HG03457 (cell line): ENCODE measurements around the gene SLC29A4.
"Not testable (repeated sequence)": the region's sequence is repeated elsewhere in the genome, so short reads cannot be mapped to it uniquely, and the experiment has no call there.

ENCODE experiments used
- ATAC-seq: cut with Tn5 transposase; IDR thresholded peaks from one replicate; pipeline ENCODE4 v1.9.1; 2021; ENCODE audit warnings: moderate number of reproducible peaks; ENCODE audit not compliant: unreplicated experiment

Gene SLC29A4

DNA sequence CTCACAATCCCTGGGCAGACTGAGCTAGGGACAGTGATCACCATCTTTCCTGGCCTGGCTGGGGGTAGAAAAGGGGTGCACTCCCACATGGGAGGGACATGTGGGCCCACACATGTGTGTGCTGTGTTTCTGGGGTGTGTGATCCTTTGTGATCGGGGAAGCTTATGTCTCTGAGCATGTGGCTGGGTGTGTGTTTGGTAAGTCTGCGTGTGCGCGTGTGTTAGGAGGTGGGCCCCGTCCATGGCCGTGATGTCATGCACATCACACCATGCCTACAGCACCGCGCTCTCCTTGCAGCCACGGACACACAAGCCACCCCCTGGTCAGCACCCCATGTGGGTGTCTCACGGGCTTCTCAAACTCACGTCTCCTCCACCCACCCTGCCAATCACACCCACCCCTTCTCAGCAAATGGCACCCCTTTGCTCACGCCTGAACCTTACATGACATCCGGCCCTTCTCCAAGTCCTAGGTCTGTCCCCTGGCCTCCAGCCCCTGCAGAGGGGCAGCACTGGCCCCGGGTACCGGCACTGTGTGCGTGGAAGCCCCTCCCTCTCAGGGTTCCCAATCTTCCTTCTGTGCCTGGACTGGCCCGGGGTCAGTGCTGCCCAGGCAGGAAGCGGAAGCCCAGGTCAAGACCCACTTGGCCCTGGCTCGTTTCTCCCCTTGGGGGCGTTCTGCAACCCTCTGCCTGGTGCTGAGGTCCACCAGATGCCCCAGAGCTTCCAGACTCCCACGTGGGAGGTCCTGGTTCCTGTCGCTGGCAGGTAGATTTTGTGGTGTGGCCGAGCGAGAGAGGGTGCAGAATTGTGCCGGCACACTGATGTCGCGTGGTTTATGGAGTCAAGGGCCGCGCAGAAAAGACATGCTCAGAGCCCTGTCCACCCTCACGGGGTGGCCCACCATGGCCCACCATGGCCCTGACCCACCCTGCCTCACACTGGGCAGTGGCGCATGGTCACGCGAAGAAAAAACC is 12.6 kb downstream of the SLC29A4 start:
- no peak for ATAC-seq

DNA sequence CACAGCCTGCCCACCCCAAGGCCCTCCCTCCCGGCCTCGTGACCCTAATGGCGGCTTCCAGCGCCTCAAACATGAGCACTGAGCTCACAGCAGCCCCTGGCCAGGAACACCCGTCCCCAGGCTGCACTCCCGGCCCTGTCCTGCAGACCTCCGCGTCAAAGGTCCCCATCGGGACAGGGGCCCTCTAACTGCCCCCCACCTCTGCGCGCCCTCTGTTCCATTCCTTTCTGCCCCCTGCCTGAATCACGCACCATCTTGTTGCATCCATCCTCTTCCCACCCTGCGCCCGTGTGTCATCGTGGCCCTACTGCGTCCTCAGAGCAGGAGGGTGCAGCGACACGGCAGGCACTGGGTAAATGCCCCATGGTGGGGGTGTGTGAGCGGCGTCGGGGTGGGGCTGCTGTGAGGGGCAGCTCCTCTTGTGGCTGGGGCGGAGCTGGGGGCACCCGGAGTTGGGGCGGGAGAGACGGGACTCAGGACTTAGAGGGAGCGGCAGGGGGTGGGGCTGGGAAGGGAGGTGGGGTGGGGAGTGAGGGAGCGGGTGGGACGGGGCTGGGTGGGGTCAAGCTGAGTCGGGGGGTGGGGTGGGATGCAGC is 13.4 kb downstream of the SLC29A4 start:
- ATAC-seq, result no peak

DNA sequence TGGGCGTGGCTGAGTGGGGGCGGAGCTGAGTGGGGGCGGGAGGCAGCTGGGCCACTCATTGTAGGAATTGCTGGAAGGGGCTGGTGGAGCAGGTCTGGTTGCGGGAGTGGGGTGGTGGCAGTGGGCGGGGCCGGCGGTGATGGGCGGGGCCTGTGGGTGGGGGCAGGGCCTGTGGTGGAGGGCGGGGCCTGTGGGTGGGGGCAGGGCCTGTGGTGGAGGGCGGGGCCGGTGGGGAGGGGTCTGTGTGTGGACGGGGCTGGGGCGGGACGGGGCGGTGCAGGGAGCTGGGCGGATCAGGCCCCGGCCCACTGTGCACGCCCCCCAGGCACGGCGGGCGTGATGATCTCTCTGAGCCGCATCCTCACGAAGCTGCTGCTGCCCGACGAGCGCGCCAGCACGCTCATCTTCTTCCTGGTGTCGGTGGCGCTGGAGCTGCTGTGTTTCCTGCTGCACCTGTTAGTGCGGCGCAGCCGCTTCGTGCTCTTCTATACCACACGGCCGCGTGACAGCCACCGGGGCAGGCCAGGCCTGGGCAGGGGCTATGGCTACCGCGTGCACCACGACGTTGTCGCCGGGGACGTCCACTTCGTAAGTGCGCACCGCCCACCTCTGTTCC is 14.0 kb downstream of the SLC29A4 start:
- no peak for ATAC-seq

DNA sequence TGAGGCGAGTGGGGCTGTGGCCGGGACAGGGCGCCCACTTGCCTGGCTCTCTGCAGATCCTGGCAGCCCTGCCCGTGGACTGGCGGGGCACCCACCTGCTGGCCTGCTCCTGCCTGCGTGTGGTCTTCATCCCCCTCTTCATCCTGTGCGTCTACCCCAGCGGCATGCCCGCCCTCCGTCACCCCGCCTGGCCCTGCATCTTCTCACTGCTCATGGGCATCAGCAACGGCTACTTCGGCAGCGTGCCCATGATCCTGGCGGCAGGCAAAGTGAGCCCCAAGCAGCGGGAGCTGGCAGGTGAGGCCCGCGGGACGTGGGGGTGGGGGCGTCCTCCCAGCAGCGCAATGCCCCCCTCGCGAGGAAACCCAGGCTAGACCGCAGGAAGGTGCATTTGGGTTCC is 17.6 kb downstream of the SLC29A4 start:
- no peak for ATAC-seq

DNA sequence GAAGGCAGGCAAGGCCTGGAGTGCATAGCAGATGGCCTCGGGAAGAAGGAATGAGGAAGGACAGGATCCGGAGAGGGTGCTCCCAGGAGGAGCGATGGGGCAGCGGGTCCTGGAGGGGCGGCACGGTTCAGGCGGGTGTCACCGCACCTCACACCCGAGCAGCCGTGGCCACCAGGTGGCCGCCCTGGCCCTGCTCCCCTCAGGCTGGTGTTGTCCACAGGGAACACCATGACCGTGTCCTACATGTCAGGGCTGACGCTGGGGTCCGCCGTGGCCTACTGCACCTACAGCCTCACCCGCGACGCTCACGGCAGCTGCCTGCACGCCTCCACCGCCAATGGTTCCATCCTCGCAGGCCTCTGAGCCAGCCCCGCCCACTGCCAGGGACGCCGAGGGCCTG is 19.8 kb downstream of the SLC29A4 start:
- ATAC-seq, result no peak

DNA sequence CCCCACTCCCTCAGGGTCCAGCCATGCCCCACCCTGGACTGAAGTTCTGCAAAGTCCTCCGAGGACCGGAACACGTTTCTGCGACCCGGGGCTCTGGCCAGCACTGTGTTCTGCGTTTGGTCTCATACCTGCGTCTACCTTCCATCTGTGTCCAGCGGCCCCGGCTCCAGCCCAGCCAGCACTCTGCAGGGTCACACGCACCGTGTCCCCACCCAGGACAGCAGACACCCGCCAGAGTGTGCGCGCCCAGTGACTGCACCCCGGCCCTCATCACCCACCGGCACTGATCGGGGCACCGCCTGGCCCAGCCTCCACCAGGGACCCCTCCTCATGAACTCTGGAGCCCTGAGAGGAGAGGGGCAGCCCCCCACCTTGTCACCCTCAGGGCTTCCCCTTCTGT is 20.3 kb downstream of the SLC29A4 start:
- no peak for ATAC-seq

DNA sequence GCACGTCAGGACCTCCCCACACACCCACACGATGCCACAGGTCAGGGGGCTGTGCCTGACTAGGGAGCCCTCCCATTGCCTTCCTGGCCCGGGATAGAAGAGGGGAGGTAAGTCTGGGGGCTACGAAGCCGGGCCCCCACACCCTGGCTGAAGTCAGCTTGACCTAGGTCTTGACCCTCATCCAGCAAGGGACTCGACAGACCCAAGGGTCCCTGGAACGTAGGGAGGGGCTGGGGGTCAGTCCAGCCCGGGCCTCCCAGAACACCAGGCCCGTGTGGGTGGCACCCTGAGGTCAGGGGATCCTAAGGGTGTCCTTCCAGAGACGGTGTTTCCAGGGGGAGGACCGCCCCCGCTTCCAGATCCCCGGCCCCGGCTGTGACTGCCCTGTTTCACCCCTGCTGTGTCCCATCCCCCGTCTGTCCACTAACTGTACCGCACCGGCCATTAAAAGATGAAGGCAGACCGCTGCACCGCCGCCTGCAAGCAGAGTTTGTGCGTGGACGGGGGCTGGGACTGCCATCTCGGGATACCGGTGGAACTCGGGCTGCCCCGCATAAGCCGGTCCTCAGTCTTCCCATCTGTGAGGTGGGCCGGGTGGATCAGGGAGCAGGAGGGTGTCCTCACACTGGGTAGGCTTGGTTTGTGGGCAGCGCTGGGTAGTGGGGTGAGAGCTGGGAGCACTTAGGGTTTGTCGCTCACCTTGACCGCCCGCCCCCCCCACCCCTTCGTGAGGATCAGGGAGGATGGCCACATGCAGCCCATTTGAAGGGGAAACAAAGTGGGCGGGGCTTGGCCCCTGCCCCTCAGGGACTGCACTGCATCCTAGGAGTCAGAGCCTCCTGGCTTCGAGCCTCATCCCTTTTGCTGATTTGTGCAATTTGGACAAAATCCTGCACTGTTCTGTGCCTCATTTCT is 21.1 kb downstream of the SLC29A4 start:
- ATAC-seq, result no peak

DNA sequence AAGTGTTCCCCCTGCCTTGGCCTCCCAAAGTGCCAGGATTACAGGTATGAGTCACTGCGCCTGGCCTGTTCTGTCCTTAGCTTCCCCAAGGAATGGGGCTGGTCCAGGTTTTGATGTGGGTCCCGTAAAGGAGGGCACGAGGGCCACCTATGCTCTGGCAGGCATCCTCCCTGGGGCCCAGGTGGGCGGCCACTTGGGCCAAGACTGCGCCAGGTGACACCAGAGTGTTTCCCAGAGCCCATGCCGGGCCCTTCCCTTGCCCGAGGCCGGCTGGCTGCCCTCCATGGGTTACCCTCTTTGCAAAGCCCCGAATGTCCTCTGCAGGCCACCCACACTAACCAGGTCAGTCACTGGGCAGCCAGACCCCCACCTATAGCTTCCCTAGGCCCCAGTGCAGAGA is 22.3 kb downstream of the SLC29A4 start:
- ATAC-seq, result not testable (repeated sequence)

DNA sequence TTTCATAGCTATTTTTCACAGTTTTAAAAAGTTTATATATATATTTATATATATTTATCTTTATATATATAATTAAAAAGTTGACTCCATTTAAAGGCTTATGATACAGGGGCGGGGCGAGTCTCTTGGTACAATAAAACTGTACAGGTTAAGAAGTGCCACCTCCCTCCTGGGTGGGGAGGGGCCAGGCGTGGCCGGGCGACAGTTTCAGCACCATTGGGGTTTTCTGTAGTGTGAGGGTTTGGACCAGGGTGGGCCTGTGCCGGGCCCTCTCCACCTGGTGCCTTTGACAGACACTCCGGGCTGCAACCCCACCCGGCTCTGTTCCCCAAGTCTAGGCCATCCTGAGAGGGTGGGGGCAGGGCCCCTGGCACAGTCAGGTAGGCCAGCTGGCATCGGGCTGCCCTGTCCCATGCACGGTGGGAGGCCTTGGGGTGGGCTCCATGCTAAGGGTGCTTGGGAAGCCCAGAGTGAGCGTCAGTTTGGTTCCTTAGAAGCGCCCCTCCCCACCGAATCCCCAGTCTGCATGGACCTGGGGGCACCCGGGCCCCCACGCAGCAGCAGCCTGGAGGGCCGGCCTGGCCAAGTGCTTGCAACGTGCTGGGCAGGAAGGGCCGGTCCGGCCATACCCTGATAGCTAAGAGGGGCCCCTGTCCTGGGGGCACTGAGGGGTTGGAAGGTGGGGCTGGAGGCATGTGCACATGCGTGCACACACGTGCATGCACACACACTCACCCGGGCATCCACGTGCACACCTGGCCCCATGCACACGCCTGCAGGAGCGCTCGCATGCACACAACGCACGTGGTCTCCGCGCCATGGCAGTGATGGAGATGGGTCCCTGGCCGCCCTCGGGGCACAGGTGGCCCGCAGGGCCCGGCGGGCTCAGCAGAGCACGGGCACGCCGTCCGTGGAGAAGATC is 24.7 kb downstream of the SLC29A4 start:
- ATAC-seq, result not testable (repeated sequence)

DNA sequence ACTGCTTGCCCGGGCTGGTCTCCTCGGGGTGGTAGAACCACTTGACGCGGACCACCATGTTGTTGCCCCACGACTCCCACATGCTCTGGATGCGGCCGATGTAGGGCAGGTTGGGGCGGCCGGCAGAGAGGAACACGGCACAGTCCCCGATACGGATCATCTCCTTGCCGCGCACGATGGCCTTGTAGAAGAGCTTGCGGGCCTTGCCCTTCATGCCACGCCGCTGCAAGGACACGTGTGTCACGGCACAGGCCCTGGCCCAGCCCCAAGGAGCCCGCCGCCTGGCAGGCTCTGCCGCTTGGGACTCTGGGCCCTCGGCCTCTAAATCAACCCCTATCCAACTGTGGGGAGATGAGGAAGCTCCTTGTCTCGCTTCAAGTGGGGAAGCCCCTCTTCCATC is 26.4 kb downstream of the SLC29A4 start:
- no peak for ATAC-seq

DNA sequence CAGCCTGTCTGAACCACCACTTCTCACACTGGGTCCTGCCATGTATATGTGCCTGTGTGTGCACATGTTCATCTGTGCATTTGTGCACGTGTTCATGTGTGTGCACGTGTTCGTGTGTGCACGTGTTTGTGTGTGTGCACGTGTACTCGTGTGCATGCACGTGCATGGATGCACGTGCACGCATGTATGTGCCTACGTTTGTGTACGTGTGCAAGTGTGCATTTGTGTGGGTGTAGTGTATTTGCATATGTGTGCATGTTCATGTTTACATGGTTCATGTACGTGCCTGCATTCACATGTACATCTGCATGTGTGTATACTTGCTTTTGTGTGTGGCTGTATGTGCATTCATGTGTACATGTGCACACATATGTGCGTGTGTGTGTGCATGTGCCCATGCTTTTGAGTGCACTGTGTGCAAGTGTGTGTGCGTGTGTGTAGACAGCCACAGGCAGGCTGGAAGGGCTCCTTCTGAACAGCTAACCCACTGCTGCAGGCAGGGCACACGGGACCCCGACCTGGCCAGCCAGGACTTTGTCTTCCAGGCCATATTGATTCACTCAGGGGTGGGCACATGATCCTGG is 28.2 kb downstream of the SLC29A4 start:
- no peak for ATAC-seq

DNA sequence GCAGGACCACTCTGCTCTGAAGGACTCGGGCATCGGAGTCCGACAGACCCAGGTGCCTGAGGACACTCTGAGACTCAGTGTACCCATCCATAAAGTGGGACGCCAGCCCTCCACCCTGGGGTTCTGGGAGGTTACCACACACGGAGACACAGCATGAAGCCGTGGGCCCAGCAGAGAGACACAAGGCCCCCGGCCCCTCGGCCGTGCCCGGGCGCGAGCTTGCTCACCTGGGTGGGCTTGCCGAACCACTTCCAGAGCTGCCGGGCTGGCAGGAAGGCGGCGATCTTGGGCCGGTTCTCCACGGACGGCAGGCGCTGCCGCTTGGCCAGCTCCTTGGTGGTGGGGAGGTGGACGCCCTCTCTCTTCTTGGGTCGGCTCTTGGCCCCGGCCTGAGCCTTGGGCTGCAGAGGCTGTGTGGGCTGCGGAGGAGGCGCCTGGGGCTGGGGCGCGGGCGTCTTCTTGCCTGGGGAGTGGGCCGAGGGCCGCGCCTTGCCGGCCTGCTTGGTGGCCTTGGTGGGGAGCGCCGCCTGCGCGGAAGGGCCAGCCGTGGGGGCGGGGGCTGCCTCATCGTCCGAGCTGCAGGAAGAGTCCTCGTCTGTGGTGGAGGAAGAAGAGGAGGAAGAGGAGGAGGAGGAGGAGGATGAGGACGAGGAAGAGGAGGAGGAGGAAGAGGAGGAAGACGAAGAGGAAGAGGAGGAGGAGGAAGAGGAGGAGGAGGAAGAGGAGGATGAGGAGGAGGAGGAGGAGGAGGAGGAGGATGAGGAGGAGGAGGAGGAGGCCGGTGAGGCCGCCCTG is 29.7 kb downstream of the SLC29A4 start:
- ATAC-seq, result not testable (repeated sequence)

DNA sequence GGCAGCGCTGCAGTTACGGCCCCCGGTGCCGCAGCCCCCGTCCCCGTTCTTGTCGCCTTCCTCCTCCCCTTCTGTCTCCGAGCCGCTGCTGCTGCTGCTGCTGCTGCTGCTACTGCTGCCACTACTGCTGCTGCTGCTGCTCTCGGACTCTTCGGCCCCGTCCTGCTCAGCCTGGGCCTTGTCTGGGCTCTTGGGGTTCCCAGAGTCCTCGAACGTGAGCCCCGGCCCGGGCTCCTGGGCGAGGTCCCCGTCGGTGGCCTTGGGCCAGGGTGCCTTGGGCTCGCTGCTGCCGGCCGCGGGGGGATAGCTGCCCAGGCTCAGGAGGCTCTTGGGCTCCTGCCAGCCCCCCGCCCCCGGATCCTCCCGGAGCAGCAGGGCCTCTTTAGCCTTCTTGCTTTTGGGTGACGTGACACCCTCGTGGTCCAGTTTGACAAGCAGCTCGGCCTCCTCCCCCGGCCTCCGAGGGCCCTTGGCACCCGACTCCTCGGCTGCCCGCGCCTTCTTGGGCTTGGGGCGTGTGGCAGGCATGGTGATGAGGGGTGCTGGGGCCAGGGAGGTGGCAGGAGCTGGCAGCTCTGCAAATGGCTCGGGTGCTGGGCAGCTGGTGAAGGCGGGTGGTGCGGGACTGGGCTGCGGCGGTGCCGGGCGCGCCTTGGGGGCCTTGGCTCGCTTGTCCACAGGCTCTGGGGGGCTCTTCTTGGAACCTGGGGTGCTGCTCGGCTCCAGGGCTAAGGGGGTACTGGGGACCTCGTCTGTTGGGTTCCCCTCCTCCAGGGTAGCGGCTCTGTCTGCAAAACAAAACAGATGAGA is 30.5 kb downstream of the SLC29A4 start:
- not testable (repeated sequence) for ATAC-seq

DNA sequence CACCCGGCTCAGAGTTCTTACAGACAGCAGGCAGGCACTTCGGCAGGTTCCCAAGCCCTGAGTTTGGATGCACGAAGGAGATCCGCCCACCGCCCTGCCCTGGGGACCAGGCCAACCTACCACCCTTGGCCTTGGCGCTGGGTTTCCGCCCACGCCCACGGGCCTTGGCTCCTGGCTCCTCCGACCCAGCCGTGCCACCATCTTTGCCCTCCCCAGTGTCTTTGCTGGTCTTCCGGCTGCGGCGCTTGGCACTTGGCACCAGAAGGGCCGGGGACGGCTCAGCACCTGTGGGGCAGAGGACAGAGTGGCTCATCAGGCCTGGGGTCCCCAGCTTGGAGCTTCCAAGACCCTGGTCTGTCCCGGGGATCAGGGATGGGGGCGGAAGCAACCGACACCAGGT is 32.1 kb downstream of the SLC29A4 start:
- no peak for ATAC-seq

DNA sequence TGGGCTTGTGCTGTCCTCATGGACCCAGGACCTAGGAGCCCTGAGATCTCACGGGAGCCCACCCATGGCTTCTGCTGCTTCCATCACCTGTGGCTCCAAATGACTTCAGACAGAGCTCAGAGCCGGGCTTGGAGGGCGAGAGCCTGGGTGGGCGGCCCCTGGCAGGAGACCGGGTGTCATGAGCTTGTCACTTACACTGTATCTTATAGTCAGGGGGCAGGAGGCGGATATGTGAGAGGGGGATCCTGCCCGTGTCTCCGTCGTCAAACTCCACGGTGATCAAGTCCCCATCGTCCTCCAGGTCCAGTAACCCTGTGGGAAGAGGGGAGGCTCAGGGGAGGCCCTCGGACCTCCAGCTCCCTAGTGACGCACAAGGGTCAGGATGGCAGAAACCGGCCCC is 33.0 kb downstream of the SLC29A4 start:
- no peak for ATAC-seq

DNA sequence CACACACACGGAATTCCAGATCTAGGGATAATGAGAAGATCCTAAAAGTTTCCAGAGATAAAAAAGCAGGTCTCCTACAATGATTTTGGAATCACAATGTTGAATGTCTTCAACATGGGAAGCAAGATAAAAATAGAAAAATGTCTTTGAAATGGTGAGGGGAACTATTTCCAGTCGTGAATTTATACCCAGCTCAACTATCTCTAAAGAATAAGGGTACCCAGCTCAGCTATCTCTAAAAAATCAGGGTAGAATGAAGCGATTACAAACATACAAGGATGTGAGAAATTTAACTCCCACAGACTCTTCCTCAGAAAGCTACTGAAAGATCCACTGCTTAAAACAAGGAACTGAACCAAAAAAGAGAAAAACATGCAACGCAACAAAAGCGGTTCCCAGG is 35.9 kb downstream of the SLC29A4 start:
- ATAC-seq, result not testable (repeated sequence)

DNA sequence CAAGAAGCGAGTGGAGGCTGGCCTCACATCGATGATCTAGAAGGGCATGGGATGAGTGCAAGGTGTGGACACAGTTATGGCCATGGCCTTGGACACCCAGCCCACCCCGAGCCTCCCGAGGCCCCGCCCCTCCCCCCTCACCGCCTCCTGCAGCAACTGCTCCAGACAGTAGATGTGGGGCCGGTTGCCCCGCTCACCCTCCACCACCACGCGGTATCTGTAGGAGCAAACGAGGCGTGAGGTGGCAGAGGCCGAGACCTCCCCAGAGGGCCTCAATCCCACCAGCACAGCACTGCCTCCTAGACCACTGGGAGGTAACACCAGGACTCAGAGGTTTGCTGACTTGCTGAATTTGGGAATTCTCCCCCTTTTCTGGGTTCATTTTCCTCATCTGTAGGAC is 37.6 kb downstream of the SLC29A4 start:
- no peak for ATAC-seq
